ENCODE data around the gene BAD. TPM values are rescaled to one million over a fixed set of nuclear protein-coding genes. Genes with fewer than 3 reads are reported as not detected.

BAD gene
- total RNA-seq, 1 donor from 2014 or later, result 30.1 TPM

- no peak for DNase-seq (ENCODE audit: low spot score)
- H3K4me3 Mint-ChIP-seq, result no peak overlapping the region
- intact Hi-C loops (cut with micrococcal nuclease), result no loop called here
- H3K27me3 Mint-ChIP-seq (ENCODE audit: insufficient read depth), result no peaks in the 10 kb centered on the region
- no peak overlapping the region for H3K27ac Mint-ChIP-seq
- no peaks in the 10 kb centered on the region for H3K9me3 Mint-ChIP-seq
- H3K36me3 Mint-ChIP-seq (ENCODE audit: low read depth), result peaks cover 17% of the 10 kb centered on the region
- H3K4me1 Mint-ChIP-seq (ENCODE audit: low read depth), result peaks cover 12% of the 10 kb centered on the region
Measured at GRCh38 chr11:64261556-64262080, 22.8 kb downstream of the BAD start.

GRCh38 chr11:64260147-64260708, 24.2 kb downstream of the BAD start:
- DNase-seq (ENCODE audit: low spot score), result no peak
- intact Hi-C loops (cut with micrococcal nuclease), result no loop called here
- Mint-ChIP-seq H3K4me1 (ENCODE audit: low read depth) (peaks cover 12% of the 10 kb centered on the region), H3K27me3 (ENCODE audit: insufficient read depth) (no peaks in the 10 kb centered on the region), H3K27ac (peak overlapping the region; percentile 36), H3K9me3 (no peaks in the 10 kb centered on the region), H3K36me3 (ENCODE audit: low read depth) (peaks cover 15% of the 10 kb centered on the region), H3K4me3 (no peak overlapping the region)

- H3K4me1 Mint-ChIP-seq (ENCODE audit: low read depth), result peaks cover 12% of the 10 kb centered on the region
- peak overlapping the region; percentile 8 for H3K27ac Mint-ChIP-seq
- intact Hi-C loops (cut with micrococcal nuclease), result no loop called here
Measured at GRCh38 chr11:64259533-64260067, 24.9 kb downstream of the BAD start.

GRCh38 chr11:64258946-64259532, 25.4 kb downstream of the BAD start:
- H3K4me1 Mint-ChIP-seq (ENCODE audit: low read depth), result peaks cover 12% of the 10 kb centered on the region
- no peak overlapping the region for H3K4me3 Mint-ChIP-seq
- intact Hi-C loops (cut with micrococcal nuclease), result no loop called here
- H3K9me3 Mint-ChIP-seq, result no peaks in the 10 kb centered on the region
- no peak overlapping the region for H3K27ac Mint-ChIP-seq
- peaks cover 15% of the 10 kb centered on the region for H3K36me3 Mint-ChIP-seq (ENCODE audit: low read depth)
- H3K27me3 Mint-ChIP-seq (ENCODE audit: insufficient read depth), result no peaks in the 10 kb centered on the region
- DNase-seq (ENCODE audit: low spot score), result no peak

More at GRCh38 chr11:64259533-64260067, 24.9 kb downstream of the BAD start:
- peaks cover 15% of the 10 kb centered on the region for H3K36me3 Mint-ChIP-seq (ENCODE audit: low read depth)
- DNase-seq (ENCODE audit: low spot score), result no peak
- no peaks in the 10 kb centered on the region for H3K9me3 Mint-ChIP-seq
- no peak overlapping the region for H3K4me3 Mint-ChIP-seq
- H3K27me3 Mint-ChIP-seq (ENCODE audit: insufficient read depth), result no peaks in the 10 kb centered on the region

GRCh38 chr11:64258356-64258755, 26.1 kb downstream of the BAD start:
- no peaks in the 10 kb centered on the region for H3K9me3 Mint-ChIP-seq
- no peak overlapping the region for H3K27ac Mint-ChIP-seq
- H3K4me3 Mint-ChIP-seq, result no peak overlapping the region
- H3K36me3 Mint-ChIP-seq (ENCODE audit: low read depth), result peaks cover 15% of the 10 kb centered on the region
- DNase-seq (ENCODE audit: low spot score), result no peak
- no peaks in the 10 kb centered on the region for H3K27me3 Mint-ChIP-seq (ENCODE audit: insufficient read depth)
- intact Hi-C loops (cut with micrococcal nuclease), result no loop called here
- peaks cover 12% of the 10 kb centered on the region for H3K4me1 Mint-ChIP-seq (ENCODE audit: low read depth)

- no peak for DNase-seq (ENCODE audit: low spot score)
- no peaks in the 10 kb centered on the region for H3K9me3 Mint-ChIP-seq
- H3K27ac Mint-ChIP-seq, result no peak overlapping the region
- H3K4me3 Mint-ChIP-seq, result no peak overlapping the region
- no peaks in the 10 kb centered on the region for H3K27me3 Mint-ChIP-seq (ENCODE audit: insufficient read depth)
- peaks cover 11% of the 10 kb centered on the region for H3K36me3 Mint-ChIP-seq (ENCODE audit: low read depth)
- H3K4me1 Mint-ChIP-seq (ENCODE audit: low read depth), result peaks cover 12% of the 10 kb centered on the region
- intact Hi-C loops (cut with micrococcal nuclease), result no loop called here
Measured at GRCh38 chr11:64256300-64256699, 28.2 kb downstream of the BAD start.

- no peak overlapping the region for H3K27ac Mint-ChIP-seq
- peaks cover 11% of the 10 kb centered on the region for H3K36me3 Mint-ChIP-seq (ENCODE audit: low read depth)
- DNase-seq (ENCODE audit: low spot score), result no peak
- H3K9me3 Mint-ChIP-seq, result no peaks in the 10 kb centered on the region
- H3K4me3 Mint-ChIP-seq, result no peak overlapping the region
- intact Hi-C loops (cut with micrococcal nuclease), result no loop called here
- H3K27me3 Mint-ChIP-seq (ENCODE audit: insufficient read depth), result no peaks in the 10 kb centered on the region
- peaks cover 12% of the 10 kb centered on the region for H3K4me1 Mint-ChIP-seq (ENCODE audit: low read depth)
Measured at GRCh38 chr11:64255135-64256128, 29.0 kb downstream of the BAD start.

GRCh38 chr11:64254326-64254725, 30.1 kb downstream of the BAD start:
- intact Hi-C loops (cut with micrococcal nuclease), result loop anchor here (5.0 kb wide), 1 partner anchor 103 kb away; the partner anchor contains the start of gene RPS6KA4
- no peaks in the 10 kb centered on the region for H3K27me3 Mint-ChIP-seq (ENCODE audit: insufficient read depth)

GRCh38 chr11:64253481-64253880, 31.0 kb downstream of the BAD start:
- Mint-ChIP-seq H3K4me3 (peak overlapping the region; percentile 26), H3K4me1 (ENCODE audit: low read depth) (peaks cover 5% of the 10 kb centered on the region), H3K36me3 (ENCODE audit: low read depth) (no peaks in the 10 kb centered on the region), H3K9me3 (no peaks in the 10 kb centered on the region), H3K27ac (no peak overlapping the region), H3K27me3 (ENCODE audit: insufficient read depth) (no peaks in the 10 kb centered on the region)
- DNase-seq (ENCODE audit: low spot score), result no peak
- intact Hi-C loops (cut with micrococcal nuclease), result loop anchor here (5.0 kb wide), 1 partner anchor 104 kb away; the partner anchor contains the start of gene RPS6KA4

More at GRCh38 chr11:64254326-64254725, 30.1 kb downstream of the BAD start:
- Mint-ChIP-seq H3K27ac (no peak overlapping the region), H3K4me1 (ENCODE audit: low read depth) (peaks cover 6% of the 10 kb centered on the region), H3K4me3 (no peak overlapping the region), H3K36me3 (ENCODE audit: low read depth) (peaks cover 1% of the 10 kb centered on the region), H3K9me3 (no peaks in the 10 kb centered on the region)
- DNase-seq (ENCODE audit: low spot score), result no peak

GRCh38 chr11:64253043-64253442, 31.4 kb downstream of the BAD start:
- H3K9me3 Mint-ChIP-seq, result no peaks in the 10 kb centered on the region

GRCh38 chr11:64252003-64252872, 32.2 kb downstream of the BAD start:
- H3K4me3 Mint-ChIP-seq, result peak overlapping the region; percentile 87
- intact Hi-C loops (cut with micrococcal nuclease), result loop anchor here (5.0 kb wide), 1 partner anchor 105 kb away; the partner anchor contains the start of gene RPS6KA4
- H3K27me3 Mint-ChIP-seq (ENCODE audit: insufficient read depth), result peaks cover 1% of the 10 kb centered on the region
- no peaks in the 10 kb centered on the region for H3K36me3 Mint-ChIP-seq (ENCODE audit: low read depth)
- peak overlapping the region; percentile 66 for H3K27ac Mint-ChIP-seq
- H3K9me3 Mint-ChIP-seq, result no peaks in the 10 kb centered on the region
- peaks cover 12% of the 10 kb centered on the region for H3K4me1 Mint-ChIP-seq (ENCODE audit: low read depth)
- DNase-seq (ENCODE audit: low spot score), result no peak

More at GRCh38 chr11:64253043-64253442, 31.4 kb downstream of the BAD start:
- Mint-ChIP-seq H3K4me1 (ENCODE audit: low read depth) (peaks cover 7% of the 10 kb centered on the region), H3K27ac (no peak overlapping the region), H3K36me3 (ENCODE audit: low read depth) (no peaks in the 10 kb centered on the region), H3K27me3 (ENCODE audit: insufficient read depth) (no peaks in the 10 kb centered on the region), H3K4me3 (peak overlapping the region; percentile 26)
- no peak for DNase-seq (ENCODE audit: low spot score)
- intact Hi-C loops (cut with micrococcal nuclease), result loop anchor here (5.0 kb wide), 1 partner anchor 104 kb away; the partner anchor contains the start of gene RPS6KA4

GRCh38 chr11:64251753-64252002, 32.8 kb downstream of the BAD start:
- H3K4me3 Mint-ChIP-seq, result peak overlapping the region; percentile 87
- H3K36me3 Mint-ChIP-seq (ENCODE audit: low read depth), result no peaks in the 10 kb centered on the region
- no peak for DNase-seq (ENCODE audit: low spot score)
- H3K27ac Mint-ChIP-seq, result peak overlapping the region; percentile 66
- no peaks in the 10 kb centered on the region for H3K9me3 Mint-ChIP-seq
- intact Hi-C loops (cut with micrococcal nuclease), result loop anchor here (1.0 to 5.0 kb wide), 5 partner anchors 10 to 106 kb away; partner anchors contain the start of genes ESRRA, FKBP2, NUDT22 and RPS6KA4
- H3K4me1 Mint-ChIP-seq (ENCODE audit: low read depth), result peaks cover 12% of the 10 kb centered on the region
- H3K27me3 Mint-ChIP-seq (ENCODE audit: insufficient read depth), result peaks cover 1% of the 10 kb centered on the region
